Measurements from ENCODE around the gene CFAP206. TPM values are rescaled to one million over a fixed set of nuclear protein-coding genes. Genes with fewer than 3 reads are reported as not detected.

CFAP206 gene
- 0.04 and 0.20 TPM in 2 replicates for total RNA-seq

GRCh38 chr6:87407901-87408720, at the start of gene CFAP206:
TSS of gene CFAP206 (plus strand) at chr6:87407972. CDS start at chr6:87409840, 1,868 bp downstream.
- DNase-seq (ENCODE audit: low read depth, low spot score) = peak; percentile 50

DNA sequence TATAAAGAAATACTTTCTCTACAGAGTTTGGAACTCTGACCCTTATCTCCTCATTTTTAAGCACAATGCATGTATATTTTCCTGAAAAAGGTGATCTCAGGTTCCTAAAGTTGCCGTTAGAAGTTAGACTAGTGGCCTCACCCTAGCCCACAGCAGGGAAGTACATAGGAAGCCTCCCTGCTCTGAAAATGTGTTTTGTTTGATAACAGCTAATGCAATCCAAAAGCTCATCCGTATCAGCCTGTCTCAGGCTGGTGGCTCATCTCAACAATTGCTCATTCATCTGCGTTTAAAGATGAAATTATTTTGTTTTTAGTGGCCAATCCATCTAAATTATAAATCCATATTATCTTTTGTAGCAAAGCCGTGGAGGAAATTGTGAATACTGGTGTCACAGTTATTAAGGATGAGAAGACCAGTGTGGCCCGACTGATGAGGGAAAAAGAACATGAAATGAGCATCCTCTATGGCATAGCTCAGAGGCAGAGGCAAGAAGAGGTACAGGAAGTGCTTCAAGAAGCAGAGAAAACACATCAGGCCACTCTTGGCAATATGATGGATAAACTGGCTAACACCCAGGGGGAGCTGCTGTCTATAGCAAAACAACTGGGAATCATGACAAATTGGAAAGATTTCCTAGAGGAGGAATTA, 43.0 kb upstream of the CFAP206 start:
- DNase-seq (ENCODE audit: low read depth, low spot score) = no peak

GRCh38 chr6:87366072-87366827, 41.5 kb upstream of the CFAP206 start:
- no peak for DNase-seq (ENCODE audit: low read depth, low spot score)

DNA sequence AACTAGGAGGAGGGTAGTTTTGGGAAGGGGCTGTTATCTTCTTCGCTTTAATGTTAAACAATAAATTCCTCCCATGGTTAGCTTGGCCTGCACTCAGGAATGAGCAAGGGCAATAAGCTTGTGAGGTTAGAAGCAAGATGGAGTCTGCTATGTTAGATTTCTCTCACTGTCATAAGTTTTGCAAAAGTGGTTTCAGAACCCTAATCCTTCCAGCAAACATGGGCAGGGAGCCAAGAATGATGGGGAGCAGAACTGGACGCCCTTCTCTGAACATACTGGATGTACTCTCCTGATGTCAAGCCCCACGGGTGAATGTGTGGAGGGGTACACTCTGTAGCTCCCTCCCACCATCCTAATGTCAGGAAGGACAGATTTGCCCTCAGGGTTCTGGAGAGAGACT, 40.9 kb upstream of the CFAP206 start:
- DNase-seq (ENCODE audit: low read depth, low spot score) = no peak

- no peak for DNase-seq (ENCODE audit: low read depth, low spot score)
Observed at GRCh38 chr6:87373377-87373776, 34.4 kb upstream of the CFAP206 start.

GRCh38 chr6:87375315-87375714, 32.5 kb upstream of the CFAP206 start:
- no peak for DNase-seq (ENCODE audit: low read depth, low spot score)

- DNase-seq (ENCODE audit: low read depth, low spot score) = no peak
Observed at GRCh38 chr6:87376643-87377042, 31.1 kb upstream of the CFAP206 start.

- no peak for DNase-seq (ENCODE audit: low read depth, low spot score)
Observed at GRCh38 chr6:87378947-87379346, 28.8 kb upstream of the CFAP206 start.

DNA sequence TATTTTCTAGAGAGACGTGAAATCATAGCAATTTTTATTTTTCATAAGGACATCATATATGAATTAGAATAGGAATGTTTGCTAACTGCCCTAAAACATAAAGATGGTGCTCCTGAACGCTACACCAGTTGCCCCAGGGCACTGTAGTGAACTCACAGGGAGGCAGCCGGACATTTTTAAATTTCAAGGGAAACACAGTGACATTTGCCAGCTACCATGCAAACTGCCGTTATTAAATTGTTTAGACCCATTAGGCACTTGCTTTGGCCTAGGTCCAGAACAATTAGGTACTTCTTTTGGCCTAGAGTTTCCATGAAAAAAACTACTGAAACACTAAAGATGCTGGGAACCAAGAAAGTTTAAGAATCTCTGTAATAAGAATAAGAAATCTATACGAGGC, 24.9 kb upstream of the CFAP206 start:
- DNase-seq (ENCODE audit: low read depth, low spot score) = no peak

DNA sequence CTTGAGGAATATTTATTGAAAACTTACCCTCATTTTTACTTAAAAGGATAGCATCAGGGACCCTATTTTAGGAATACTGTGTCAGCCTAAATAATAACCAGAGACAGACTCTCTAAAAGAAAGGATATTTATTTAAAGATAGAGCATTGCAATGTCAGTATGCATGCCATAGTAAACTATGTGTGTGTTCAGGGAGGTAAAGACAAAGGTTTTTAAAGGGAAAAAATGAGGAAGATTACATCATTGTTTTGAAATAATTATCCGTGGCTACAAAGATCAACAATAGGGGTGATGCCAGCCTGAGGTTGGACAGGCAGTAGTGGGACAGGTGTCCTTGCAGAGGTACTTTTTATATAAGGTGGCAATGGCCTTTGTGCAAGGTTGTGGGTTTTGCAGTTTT, 23.7 kb upstream of the CFAP206 start:
- DNase-seq (ENCODE audit: low read depth, low spot score) = no peak

GRCh38 chr6:87384449-87384848, 23.3 kb upstream of the CFAP206 start:
- DNase-seq (ENCODE audit: low read depth, low spot score) = no peak

DNA sequence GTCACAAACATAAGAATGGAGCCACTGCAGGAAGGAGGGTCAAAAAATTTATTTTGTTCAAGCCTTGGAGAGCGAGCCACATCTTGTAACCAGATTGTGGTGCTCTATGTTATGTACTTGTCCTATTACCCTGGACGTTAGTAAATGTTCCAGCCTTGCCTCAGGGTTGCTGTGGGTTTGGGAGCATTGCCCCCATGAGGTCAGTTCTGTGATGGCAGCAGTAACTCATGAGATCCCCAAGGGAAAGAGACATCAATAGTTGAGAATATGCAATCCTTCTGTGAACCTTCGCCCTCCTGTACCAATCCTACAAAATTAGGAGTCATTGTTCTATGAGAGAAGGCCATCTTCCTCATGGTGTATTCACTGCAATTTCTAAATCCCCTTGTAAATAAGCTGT, 16.4 kb upstream of the CFAP206 start:
- no peak for DNase-seq (ENCODE audit: low read depth, low spot score)

DNA sequence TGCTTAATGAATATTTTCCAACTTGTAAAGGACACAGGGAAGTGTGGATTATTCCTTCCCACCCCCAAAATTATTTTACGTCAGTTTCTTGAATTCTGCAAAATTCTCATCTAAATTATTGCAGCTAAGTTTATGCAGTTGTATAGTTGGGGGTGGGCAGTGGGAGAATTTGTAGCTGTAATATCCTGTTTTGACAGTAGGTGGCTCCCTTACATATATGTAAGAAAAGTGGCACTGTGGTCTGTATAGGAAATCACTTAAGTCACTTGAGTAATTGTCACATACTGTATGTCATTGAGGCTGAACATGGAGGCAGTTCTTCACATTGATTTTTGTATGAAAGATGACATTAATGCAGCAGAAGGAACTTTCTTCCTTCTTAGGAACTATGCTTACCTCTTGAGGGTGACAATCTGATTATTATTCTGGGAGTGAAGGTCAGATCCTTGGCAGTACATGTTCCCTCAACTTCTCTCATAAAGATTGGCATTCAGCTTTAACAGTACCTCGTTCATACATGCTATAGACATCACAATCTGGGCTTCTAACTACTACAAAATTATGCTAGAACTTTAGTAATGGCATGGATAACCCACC, 14.6 kb upstream of the CFAP206 start:
- peak; percentile 22 for DNase-seq (ENCODE audit: low read depth, low spot score)

- DNase-seq (ENCODE audit: low read depth, low spot score) = no peak
Observed at GRCh38 chr6:87395431-87395830, 12.3 kb upstream of the CFAP206 start.

DNA sequence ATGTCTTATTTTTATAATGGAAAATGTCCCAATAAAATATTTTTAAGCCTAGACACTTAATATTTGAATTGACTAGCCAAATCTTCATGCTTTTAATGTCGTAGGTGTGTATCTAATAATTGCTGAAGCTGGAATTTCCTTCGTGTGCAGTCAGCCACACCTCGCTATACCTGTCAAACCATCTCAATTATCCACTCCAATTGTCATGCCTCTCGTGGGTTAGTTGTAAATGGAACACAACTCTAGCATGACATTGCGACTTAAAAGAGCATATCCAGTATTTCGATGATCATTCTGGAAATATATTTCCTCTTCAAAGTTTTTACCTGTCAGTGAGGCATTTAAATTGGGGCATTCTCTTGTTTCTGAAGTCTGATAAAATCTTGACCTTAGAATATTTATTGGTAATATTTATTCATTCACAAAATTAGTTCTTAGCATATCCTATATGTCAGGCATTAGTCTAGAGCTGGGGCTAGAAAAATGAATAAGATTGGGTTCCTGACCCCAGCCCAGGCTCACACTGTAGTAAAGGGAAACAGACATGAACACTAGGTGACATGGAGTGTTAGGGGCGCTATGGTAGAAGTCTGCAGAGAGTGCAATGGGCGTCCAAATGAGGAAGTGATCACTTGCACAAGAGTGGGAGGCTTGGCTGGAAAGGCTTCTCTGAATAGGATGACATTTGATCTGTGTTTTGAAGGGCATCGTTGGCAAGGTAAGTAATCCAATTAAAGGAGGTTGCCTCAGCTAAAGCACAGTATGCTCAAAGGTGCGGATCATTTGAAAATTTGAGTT, 11.0 kb upstream of the CFAP206 start:
- no peak for DNase-seq (ENCODE audit: low read depth, low spot score)

DNA sequence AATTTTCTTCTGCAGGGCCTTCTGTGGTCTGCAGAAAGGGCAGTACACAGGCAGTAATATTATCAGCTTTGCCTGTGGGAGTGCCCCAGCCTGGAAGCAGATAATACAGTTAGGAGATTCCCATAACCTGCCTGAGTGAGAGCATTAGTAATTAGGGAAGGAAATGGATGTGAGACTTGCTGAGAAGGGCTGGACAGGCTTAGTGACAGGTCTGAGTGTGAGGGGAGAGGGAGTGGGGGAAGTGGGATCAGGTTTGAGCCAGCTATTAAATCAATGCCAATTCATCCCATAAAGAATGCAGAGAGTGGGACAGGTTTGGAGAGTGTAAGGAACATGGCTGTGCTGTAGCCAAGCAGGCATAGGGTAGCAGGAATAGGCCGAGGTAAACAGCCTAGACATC, 10.1 kb upstream of the CFAP206 start:
- DNase-seq (ENCODE audit: low read depth, low spot score) = no peak

DNA sequence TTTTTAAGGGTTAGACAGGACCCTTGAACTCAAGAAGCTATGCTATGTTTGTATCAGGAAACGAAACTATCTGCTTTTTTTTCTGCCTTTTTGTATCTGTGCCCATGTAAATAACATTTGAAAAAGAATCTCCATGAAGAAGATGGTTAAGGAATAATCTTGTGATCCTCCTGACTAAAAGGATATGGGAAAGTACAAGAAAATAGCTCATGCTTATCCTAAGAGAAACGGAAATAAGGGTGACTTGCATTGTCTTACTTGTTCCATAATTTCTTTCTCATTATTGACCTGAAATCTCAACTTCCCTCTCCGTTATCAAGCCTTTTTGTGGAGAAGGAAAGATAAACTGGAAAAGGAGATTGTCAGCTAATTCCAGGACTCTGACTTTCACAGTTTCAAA, 5.9 kb upstream of the CFAP206 start:
- no peak for DNase-seq (ENCODE audit: low read depth, low spot score)

- DNase-seq (ENCODE audit: low read depth, low spot score) = no peak
Observed at GRCh38 chr6:87407561-87407900, 241 bp upstream of the CFAP206 start.

- no peak for DNase-seq (ENCODE audit: low read depth, low spot score)
Observed at GRCh38 chr6:87408721-87409155, 966 bp downstream of the CFAP206 start.

- DNase-seq (ENCODE audit: low read depth, low spot score) = no peak
Observed at GRCh38 chr6:87419266-87419665, 11.5 kb downstream of the CFAP206 start.

DNA sequence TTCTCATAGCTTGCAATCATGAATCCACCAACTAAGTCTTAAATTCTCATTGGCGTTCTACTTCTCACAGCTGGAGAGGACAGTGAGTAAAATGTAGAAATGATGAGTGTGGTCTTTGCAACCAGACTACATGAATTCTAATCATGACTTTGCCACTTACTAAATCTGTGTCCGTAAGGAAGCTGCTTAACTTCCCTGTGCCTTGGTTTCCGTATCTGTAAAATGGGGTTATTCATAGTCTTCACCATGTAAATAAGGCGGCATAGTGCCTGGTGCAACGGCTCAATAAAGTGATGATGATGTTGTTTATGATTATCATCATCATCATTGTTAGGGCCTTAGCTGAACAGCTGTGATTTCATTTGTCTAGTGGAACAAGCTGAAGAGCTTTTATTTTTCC, 12.6 kb downstream of the CFAP206 start:
- no peak for DNase-seq (ENCODE audit: low read depth, low spot score)

Data from pulmonary artery endothelial cell (primary cell).